HG02981 (cell line): ENCODE measurements around the gene VSIR.

ENCODE experiments used
- ATAC-seq: cut with Tn5 transposase; IDR thresholded peaks from one replicate; pipeline ENCODE4 v1.9.1; 2021; ENCODE audit warnings: mild to moderate bottlenecking, moderate library complexity; ENCODE audit not compliant: unreplicated experiment

VSIR gene

GRCh38 chr10:71807557-71808510, 34.5 kb upstream of the VSIR start:
- no peak for ATAC-seq

- no peak for ATAC-seq
These were observed 33.6 kb upstream of the VSIR start for GRCh38 chr10:71806704-71807556.

DNA sequence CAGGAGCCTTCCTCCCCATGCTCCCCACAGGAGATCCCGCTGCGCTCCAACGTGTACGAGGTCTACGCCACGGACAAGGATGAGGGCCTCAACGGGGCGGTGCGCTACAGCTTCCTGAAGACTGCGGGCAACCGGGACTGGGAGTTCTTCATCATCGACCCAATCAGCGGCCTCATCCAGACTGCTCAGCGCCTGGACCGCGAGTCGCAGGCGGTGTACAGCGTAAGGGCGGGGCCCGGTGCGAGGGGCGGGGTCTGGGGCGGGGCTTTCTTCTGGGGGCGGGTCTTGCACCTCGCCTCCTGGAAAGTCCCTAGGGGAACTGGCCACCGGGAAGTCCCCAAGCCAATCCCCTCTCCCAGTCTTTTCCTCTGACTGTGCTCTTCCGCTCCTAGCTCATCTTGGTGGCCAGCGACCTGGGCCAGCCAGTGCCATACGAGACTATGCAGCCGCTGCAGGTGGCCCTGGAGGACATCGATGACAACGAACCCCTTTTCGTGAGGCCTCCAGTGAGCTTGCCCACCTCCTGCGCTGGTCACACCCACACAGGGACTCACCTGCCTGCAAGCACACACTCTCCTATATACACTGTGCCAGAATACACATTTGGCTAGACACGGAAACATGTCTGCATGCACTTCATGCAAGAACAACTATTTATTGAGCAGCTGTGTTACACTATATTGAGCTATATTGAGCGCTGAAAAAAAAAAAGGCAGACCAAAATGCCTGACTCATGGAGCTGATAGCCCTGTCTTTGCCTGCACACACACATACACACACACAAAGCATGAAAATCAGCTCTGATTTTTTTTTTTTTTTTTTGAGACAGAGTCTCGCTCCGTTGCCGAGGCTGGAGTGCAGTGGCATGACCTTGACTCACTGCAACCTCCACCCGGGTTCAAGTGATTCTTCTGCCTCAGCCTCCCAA, 32.7 kb upstream of the VSIR start:
- no peak for ATAC-seq

- ATAC-seq = no peak
These were observed 30.8 kb upstream of the VSIR start for GRCh38 chr10:71804077-71804476.

- no peak for ATAC-seq
These were observed 29.6 kb upstream of the VSIR start for GRCh38 chr10:71802715-71803488.

- ATAC-seq = no peak
These were observed 28.9 kb upstream of the VSIR start for GRCh38 chr10:71802235-71802634.

DNA sequence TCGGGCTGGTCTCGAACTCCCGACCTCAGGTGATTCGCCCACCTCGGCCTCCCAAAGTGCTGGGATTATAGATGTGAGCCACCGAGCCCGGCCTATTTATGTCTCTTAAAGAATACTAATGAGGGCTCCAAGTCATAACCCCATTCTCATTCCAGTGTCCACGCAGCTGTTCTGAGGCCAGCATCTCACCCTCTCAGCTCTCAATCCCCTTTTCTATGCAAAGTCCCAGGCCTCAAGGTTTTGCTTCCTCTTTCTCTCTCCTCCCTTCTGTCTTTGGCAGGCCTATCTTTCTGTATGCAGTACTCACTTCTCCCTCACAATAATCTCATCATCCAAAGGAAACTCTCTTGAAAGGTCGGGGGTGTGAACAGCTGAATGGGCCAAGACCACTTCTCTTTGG, 28.0 kb upstream of the VSIR start:
- peak; percentile 85 for ATAC-seq

DNA sequence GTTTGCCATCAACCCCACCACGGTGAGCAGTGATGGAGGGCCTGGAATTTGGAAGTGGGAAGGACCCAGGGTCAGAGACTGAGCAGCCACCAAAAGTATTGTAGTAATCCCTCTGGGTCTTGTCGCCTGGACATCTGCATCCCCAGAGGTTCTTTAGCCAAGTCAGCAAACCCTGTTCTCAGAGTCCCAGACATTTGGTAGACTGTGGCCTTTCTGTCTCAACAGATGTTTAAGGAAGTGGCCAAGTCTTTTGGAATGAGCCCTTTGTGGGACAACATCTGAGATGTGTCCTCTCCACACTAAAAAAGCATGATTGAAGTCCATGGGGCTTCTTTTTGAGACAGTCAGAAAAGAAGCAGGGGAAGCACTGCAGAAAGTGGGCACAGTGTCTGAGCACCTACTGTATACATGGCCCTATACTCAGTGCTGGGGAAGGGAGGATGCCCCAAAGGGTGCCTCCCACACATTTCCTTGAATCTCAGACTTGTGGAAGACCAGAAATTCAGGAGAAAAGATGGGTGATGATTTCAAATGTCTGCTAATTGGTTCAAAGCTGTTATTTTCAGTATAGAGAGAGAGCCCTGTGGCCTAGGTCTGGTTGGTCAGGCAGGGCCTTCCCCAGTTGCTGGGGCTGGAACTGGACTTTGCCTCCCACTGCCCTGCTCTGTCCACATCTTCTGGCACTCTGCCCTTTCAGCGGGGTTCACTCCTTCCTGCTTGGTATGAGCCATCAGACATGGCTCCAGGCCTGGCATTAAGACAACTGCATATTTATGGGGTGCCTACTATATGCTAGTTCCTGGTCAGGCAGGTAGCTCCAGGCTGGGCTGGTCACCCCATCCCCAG, 26.5 kb upstream of the VSIR start:
- ATAC-seq = no peak

GRCh38 chr10:71799112-71799511, 25.8 kb upstream of the VSIR start:
- no peak for ATAC-seq

GRCh38 chr10:71798308-71798624, 24.9 kb upstream of the VSIR start:
- no peak for ATAC-seq

GRCh38 chr10:71797533-71798307, 24.4 kb upstream of the VSIR start:
- ATAC-seq = no peak

- no peak for ATAC-seq
These were observed 23.6 kb upstream of the VSIR start for GRCh38 chr10:71796749-71797405.

GRCh38 chr10:71795248-71795647, 21.9 kb upstream of the VSIR start:
- no peak for ATAC-seq

GRCh38 chr10:71790749-71791440, 17.6 kb upstream of the VSIR start:
- no peak for ATAC-seq

- no peak for ATAC-seq
These were observed 16.6 kb upstream of the VSIR start for GRCh38 chr10:71789871-71790270.

DNA sequence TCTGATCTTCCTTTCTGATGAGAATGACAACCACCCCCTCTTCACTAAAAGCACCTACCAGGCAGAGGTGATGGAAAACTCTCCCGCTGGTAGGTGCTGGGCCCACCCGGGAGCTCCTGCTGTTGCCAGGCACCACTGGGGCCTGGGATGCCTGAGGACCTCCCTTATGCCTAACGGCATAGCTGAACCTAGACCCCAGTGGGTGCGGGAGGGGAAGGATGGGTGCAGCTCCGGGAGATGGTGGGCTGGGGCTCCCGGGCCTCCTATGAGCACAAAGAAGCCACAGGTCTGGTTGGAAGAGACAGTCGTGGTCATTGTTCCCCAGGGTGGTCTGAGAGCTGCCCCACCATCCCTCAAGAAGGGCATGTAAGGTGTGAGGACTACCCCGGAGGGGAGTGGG, 15.6 kb upstream of the VSIR start:
- no peak for ATAC-seq

DNA sequence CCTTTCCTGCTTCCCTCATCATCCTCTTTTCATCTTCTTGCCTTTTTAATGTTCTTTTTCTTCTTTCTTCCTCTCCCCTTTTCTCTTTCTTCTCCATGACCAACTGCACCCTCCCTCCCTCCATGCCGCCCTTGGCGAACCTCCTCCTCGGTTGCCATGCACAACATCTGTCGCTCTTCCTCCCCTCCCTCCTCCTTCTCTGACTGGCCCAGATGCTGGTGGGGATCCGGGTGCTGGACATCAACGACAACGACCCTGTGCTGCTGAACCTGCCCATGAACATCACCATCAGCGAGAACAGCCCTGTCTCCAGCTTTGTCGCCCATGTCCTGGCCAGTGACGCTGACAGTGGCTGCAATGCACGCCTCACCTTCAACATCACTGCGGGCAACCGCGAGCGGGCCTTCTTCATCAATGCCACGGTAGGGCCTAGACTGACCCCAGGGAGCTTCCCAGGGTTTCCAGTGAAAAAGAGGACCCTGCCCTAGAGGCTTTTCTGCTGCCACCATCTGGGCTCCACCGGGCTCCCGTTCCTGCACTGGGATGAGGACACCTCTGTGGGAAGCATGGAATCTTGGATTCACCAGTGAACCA, 11.5 kb upstream of the VSIR start:
- ATAC-seq = no peak
